GM21515 (cell line): ENCODE data around the gene C2orf69.

Experiments
- ATAC-seq: cut with Tn5 transposase; IDR thresholded peaks from one replicate; pipeline ENCODE4 v1.9.1; 2021; ENCODE audit not compliant: unreplicated experiment

C2orf69 gene, protein sequence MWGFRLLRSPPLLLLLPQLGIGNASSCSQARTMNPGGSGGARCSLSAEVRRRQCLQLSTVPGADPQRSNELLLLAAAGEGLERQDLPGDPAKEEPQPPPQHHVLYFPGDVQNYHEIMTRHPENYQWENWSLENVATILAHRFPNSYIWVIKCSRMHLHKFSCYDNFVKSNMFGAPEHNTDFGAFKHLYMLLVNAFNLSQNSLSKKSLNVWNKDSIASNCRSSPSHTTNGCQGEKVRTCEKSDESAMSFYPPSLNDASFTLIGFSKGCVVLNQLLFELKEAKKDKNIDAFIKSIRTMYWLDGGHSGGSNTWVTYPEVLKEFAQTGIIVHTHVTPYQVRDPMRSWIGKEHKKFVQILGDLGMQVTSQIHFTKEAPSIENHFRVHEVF

DNA sequence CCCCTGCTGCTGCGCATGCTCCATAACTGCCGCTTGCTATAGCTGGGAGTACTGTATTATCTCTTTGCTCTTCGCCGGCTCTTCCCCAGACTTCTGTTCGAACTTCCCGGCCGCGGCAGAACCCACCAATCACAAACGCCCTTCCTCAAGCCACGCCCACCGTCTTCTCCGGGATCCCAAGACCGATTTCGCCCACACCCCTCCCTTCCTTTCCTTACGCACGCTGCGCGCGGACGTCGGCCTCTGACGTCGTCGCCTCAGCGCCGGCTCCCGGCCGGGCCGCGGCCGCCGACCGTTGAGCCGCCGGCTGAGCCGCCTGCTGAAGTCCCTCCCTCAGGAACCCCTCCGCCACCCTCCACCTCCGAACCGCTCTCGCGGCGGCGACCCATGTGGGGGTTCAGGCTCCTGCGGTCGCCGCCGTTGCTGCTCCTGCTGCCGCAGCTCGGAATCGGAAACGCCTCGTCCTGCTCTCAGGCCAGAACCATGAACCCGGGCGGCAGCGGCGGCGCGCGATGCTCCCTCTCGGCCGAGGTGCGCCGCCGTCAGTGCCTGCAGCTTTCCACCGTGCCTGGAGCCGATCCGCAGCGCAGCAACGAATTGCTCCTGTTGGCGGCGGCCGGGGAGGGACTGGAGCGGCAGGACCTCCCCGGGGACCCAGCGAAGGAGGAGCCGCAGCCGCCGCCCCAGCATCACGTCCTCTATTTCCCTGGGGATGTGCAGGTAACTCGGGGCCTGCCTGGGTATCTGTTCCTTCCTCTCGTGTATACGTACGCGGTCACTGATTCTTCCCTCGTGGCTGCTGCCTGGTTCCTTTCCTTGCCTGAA is at the start of gene C2orf69:
Gene C2orf69, plus strand, starts transcription at position 242 of the 825 bp plus-strand sequence. Its CDS starts 146 bp downstream, at position 388.
- ATAC-seq, result peak; percentile 93

DNA sequence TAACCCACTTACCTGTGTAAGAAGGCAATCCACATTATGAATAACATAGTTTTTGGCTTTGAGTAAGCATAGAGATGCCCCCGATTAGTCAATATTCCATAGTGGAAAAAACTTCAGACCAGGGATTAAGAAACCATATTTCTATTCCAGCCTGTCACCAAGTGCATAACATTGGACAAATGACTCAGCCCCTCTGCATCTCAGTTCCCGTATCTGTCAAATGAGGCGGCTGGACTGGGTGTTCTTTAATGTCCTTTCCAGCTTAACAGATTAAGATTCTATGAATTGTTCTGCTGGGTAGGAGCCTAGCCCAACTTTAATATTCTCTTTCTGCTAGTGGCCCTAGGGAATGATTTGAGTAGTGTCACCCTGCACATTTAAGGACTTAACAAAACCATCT is 48.3 kb upstream of the C2orf69 start:
- ATAC-seq, result no peak

DNA sequence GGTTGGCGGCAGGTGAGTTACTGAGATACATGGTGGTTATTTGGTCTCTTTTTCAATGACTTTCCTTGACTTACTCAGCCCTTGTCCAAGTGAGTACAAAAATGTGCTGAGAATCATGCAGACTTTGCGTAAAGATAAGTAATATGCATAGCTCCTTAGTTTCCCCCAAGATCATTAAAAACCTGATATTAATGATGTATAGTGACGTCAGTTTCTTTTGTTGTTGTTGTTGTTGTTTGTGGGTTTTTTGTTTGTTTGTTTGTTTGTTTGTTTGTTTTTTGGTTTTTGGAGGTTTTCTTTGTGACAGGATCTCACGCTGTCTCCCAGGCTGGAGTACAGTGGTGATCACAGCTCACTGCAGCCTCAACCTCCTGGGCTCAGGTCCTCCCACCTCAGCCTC is 45.2 kb upstream of the C2orf69 start:
- ATAC-seq, result no peak

DNA sequence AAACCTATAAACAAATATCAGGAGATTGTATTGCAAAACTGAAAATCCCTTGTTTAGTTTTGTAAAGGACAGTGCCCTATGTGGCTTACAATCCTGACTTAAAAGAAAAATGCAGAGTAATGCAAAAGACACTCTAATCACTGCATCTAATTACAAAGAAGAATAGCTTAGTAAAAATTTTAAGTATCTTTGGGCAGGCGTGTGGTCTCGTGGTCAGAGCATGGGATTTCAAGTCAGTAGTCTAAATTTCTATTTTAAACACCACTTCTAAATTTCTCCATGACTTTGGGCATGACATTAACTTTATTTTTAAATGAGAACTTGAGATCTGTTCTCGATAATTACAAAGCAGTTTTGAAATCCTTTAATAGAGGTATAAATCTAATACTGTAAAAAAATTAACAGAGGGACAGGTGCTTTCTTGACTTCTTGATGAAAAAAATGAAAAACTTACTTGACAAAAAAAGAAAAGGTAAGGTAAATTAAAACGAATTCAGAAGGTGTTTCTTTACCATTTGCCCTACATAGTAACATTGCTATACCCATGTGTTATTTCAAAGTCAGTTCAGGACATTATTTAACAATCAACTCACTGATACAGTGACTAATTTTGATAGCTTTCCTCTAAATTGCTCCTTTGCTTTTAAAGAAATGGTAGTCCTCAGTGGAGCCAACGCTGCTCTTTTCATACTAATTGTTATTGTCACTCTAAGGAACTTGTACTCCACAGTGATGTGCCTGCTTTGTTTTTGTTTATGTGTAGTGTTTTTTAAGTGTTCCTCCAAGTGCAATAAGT is 42.5 kb upstream of the C2orf69 start:
- ATAC-seq, result no peak

DNA sequence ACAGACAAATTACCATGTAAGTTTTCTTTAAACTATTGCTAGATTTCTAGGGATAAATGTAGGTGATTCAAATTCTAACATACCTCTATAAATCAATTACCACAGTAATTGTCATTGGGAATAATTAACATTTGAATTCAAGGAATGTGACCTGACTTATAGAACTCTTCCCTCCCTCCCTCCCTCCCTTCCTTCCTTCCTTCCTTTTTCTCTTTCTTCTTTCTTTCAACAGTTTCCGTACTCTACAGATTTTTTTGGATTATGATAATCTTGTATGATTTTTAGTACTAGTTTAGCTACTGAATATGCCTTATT is 41.9 kb upstream of the C2orf69 start:
- ATAC-seq, result no peak

DNA sequence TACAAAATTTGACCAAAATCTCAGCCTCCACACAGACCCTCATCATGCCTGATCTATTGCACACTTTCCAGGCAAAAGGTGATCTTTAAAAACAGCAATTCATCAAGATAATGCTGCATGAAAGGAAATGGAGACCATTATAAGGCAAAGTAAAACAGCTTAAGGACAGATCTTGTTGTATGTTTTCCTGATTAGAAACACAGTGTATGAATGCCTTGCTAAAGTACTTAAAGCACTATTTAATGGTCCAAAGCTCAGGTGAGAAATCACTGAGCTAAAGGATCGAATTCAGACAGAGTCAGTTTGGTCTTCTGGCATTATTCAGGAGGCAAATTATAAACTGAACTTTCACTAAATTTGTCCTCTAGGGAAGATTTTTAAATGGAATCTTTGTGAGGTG is 41.4 kb upstream of the C2orf69 start:
- no peak for ATAC-seq

DNA sequence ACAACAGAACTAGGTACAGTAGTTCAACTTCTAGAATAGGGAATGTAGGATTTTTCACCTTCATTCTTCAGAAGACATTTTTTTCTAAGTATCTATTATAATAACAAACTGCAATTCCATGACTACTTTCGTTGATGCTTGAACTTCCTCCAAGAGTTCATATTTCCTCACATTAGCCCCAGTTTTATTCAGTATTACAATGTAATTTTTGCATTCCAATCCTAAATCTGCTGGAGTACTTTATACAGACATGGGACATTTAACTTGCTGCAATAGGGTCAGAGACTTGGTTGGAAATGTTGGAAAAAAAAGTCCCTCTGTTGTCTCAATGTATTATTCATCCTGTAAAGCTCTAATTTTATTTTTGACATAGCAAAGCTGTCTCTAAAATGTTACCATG is 40.5 kb upstream of the C2orf69 start:
- no peak for ATAC-seq

DNA sequence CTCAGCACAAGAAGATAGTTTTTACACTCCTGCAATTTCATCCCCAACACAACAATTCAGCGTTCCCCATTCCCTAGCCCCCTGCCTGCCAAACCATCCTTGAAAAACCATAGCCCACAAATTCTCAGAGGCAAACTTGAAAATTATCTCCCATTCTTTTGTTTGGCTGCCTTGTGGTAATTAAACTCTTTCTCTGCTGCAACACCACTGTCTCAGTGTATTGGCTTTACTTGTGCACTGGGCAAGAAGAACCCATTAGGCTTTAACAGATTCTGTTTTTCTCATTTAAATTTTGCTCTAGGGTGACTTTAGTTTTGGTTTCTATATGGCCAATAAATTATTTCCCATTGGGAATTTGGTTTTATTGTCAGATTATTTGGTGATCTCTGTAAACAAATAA is 36.9 kb upstream of the C2orf69 start:
- no peak for ATAC-seq

DNA sequence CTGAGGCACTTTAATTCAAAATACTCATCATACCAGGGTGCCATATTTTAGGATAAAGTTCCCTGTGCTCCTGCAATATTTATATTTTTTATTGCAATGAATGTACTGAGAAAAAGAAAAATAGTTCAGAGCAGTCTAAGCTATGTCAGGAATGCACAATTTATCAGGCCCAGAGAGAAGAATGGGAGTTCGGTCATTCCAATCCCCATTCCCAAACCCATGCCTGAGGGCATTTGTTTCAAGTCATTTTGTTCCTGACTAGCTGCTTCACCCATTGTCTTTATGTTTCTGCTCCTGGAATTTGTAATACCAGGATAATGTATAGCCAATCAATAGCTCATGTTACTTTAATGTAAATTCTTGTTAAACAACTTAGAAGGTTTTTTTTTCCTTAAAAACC is 35.7 kb upstream of the C2orf69 start:
- no peak for ATAC-seq

DNA sequence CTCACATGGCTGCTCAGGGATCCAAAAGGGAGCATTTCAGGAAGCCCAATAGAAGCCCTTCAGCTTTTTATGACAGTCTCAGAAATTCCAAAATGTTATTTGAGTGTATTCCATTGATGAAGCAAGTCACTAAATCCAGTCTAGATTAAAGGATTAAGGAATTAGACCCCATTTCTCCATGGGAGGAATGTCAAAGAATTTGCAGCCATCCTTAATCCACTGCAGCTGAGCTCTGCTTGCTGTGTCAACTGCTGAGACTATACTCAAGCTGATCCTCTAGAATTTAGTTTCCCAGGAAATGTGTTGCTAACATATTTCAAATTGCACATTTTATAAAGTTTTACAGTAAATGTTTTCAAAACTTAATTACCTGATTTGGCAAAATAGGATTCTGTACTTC is 28.4 kb upstream of the C2orf69 start:
- ATAC-seq, result no peak

DNA sequence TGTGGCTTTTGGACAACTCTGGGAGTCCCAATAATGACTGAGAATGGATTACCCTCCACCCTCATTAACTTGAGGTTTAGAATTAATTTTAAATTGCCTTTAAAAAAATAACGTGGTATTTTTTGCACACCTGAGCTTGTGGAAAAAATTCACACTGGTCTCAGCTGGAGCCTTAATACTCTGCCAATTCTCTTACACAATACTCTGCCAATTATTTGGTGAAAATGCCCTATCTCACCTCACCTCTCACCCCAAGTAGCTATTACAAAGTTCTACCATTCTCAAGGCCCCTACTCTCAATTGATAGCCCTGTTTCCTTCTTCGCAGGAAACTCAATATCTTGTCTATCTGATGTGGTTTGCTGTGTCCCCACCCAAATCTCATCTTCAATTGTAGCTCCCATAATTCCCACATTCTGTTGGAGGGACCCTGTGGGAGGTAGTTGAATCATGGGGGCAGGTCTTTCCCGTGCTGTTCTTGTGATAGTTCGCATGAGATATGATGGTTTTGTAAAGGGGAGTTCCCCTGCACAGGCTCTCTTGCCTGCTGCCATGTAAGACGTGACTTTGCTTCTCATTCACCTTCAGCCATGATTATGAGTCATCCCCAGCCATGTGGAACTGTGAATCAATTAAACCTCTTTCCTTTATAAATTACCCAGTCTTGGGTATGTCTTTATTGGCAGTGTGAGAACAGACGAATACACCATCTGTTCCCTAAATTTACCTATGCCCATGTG is 27.4 kb upstream of the C2orf69 start:
- ATAC-seq, result no peak

DNA sequence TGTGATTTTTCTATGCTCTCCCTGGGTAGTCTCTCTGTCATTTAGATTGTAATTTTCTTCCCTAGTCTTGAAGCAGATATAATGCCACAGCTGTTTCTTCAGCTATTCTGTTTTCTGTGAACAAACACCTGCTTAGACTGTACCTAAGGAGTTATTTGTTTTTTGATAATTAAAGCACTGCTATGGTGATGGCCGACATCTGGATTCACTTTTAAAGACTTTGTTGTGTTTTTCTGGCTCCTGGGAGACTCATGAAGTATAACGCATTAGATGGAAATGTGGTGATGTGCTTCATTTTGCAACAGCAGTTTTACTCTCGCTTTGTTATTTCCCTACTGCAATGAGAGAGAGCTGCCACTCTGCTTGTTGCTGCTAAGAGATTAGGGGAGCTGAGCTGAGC is 15.7 kb upstream of the C2orf69 start:
- ATAC-seq, result no peak

DNA sequence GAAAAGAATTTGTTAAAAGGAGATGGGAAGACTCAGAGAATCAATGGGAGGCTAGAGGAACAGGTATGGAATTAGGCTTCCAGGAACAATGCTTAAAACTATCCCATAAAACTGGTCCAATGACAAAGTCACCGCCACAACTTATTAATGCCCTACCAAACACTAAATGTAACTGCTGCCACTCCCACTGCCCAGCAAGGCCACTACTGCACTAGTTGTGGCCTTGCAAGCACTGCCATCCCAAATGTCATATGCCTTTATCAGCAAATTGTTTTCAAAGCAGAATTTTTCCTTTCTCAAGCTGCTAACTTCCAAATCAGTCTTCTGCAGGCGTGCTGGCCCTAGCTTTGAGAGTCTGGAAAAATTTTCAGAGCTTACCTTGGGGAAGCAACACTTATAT is 14.5 kb upstream of the C2orf69 start:
- no peak for ATAC-seq

DNA sequence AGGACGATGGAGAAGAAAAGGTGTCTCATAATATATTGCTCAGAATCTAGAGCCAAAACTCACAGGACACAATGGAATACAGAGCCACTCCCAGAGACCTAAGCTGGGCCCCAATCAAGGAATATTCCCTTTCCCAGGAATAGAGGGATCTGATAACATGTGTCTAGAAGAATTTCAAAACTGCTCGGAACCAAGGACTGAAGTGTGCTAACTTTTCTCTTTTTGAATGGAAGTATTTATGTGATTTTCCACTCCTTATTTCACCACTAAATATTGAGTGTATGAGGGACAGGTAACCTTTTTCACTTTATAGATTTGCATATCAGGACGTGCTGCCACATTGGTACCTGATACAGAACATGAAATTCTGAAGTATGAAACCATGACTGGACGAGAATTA is 9.2 kb upstream of the C2orf69 start:
- no peak for ATAC-seq

DNA sequence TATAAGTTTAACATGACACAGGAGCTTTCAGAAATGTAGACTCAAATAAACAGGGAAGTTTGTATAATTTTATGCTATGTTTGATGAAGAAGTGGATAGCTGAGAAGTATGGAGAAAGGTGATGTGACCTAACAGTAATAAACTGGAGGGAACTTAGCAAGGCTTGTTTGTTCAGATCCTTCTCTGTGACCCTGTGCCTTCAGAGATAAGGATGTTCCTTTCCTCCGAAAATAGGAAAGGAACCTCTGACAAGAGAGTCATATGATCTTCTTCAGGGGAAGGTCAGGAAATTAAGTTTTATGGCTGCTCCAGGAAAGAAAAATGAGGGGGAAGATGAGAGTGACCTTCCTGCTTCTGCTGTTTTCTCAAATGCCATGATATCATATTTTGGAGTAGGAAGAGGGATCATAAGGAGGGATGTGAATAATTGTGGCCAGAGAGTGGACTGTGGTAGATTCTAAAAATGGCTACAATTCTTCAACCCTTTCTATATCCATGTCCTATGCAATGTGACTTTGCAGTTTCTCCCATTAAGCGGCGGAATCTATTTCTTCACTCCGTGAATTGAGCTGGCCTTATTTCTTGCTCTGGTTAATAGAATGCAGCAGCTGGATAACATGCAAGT is 8.5 kb upstream of the C2orf69 start:
- ATAC-seq, result no peak

DNA sequence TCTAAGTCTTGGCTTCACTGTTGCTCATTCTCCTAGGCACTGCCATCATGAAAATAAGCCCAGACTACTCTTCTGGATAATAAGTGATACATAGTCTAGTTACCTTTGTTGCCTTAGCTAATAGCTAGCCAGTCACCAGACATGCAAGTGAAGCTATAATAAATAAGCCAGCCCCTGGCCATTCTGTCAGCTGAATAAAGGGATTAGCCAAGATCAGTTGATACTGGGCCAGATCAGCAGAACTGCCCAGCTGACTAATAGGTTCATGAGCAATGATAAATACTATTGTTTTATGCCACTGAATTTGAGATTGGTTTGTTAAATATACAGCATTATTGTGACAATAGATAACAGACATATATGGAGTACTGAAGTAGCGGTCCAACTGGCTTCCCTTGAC is 8.0 kb upstream of the C2orf69 start:
- no peak for ATAC-seq

DNA sequence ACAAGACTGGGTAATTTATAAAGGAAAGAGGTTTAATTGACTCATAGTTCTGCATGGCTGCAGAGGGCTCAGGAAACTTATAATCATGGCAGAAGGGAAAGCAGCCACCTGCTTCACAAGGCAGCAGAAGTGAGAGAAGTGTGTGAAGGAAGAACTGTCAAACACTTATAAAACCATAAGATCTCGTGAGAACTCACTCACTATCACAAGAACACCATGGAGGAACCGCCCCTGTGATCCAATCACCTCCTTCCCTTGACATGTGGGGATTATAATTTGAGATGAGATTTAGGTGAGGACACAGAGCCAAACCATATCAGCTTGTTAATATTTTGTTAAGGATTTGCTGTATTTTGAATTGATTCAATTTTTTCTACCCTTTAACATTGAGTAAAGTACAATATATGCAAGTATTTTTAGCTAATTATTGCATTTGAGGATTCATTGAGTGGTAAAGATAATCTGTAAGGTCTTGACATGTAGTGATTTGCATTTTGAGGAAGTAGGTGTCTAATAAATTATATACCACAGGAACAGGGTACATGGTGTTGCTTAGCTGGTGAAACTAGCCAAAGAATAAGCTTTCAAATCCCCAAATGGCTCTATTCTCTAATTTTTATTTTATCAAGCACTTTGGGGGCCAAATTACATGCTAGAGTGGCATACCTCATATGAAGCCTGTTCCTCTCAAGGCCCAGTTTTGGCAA is 3.9 kb upstream of the C2orf69 start:
- no peak for ATAC-seq

DNA sequence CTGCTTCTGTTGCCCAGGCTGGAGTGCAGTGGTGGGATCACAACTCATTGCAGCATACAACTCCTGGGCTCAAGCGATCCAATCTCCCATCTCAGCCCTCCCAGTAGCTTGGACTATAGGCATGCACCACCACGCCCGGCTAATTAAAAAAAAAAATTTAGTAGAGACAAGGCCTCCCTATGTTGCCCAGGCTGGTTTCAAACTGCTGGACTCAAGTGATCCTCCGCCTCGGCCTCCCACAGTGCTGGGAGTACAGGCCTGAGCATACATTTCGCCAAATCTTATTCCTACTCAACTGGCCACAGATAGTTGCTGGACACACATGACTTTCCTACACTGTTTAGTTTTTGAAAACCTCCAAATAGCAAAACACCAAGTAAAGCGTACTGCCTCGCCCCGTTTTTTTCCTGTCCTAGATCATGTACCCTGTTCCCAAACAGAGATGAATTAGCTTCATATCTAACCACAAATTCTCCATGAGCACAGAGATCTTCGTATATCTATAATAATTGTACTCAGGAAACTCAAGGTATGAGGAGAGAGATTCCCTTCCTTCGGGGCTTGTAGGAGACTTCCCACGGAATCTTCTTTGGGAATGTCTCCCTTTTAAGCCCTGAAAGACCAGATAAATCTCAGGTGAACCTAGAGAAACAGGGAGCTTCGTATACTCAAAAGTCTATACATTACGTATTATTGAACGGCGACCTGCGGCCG is 598 bp upstream of the C2orf69 start:
- ATAC-seq, result no peak

DNA sequence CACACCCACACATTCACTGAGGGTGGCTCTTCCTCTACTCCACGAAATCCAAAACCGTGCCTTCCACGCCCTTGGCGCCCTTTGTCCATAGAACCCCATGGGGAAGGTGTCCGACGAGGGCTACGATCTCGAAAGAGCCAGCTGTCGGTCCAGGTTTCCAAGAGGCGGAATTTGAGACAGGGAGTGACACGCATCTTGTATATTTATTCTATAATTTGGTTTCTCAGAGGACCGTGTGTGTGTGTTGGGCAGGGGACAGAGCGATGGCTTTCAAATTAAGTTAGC is 726 bp downstream of the C2orf69 start:
- ATAC-seq, result no peak
